HG02840 (cell line): Measurements from ENCODE around the gene ZDHHC11B.
"Not testable (repeated sequence)": the region's sequence is repeated elsewhere in the genome, so short reads cannot be mapped to it uniquely, and the experiment has no call there.

Source experiments
- ATAC-seq: cut with Tn5 transposase; IDR thresholded peaks from one replicate; pipeline ENCODE4 v1.9.1; 2021; ENCODE audit warnings: mild to moderate bottlenecking, moderate library complexity, moderate number of reproducible peaks; ENCODE audit not compliant: unreplicated experiment, low FRiP score

ZDHHC11B gene

DNA sequence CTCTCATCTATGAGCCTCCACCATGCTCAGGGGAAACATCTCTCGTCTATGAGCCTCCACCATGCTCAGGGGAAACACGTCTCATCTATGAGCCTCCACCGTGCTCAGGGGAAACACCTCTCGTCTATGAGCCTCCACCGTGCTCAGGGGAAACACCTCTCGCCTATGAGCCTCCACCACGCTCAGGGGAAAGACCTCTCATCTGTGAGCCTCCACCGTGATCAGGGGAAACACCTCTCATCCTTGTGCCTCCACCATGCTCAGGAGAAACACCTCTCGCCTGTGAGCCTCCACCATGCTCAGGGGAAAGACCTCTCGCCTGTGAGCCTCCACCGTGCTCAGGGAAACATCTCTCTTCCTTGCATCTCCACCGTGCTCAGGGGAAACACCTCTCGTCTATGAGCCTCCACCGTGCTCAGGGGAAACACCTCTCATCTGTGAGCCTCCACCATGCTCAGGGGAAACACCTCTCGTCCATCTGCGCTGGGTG is 30.3 kb downstream of the ZDHHC11B start:
- ATAC-seq: not testable (repeated sequence)

GRCh38 chr5:753567-754142 is 30.9 kb downstream of the ZDHHC11B start:
- not testable (repeated sequence) for ATAC-seq

GRCh38 chr5:752532-753115 is 31.9 kb downstream of the ZDHHC11B start:
- not testable (repeated sequence) for ATAC-seq

DNA sequence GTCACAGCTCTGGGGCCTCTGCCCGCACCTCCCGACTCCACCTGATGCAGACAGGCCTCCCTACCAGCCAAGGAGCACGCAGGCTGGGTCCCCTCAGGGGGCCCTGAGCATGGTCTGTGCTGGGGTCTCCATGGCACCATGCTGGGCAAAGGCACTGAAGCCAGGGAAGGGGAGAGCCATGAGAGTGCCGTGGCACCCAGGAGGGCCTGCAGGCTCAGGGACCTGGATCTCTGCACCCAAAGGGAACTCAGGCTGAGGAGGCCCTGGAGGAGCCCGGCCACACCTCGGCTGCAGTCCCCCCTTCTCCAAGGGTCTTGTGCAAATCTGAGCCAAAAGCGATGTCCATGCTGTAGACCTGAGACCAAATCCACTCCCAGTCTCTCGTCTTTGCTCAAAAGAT is 32.5 kb downstream of the ZDHHC11B start:
- ATAC-seq: not testable (repeated sequence)

DNA sequence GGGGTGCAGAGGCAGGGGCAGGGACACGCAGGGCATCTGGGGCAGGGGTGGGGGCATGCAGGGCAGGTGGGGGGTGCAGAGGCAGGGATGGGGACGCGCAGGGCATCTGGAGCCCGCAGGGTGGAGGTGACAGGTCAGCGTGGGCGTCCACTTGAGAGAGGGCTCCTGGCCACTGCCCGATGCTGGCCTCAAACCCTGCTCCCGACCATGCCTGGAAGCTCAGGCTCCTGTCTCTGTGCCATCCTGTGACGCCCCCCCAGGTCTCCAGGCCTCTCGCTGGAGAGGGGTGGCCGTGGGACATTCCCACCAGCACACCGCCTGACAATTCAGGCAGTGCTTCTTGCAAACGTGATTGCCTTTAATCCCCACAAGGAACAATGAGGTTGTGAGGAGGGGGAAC is 33.0 kb downstream of the ZDHHC11B start:
- ATAC-seq: no peak

DNA sequence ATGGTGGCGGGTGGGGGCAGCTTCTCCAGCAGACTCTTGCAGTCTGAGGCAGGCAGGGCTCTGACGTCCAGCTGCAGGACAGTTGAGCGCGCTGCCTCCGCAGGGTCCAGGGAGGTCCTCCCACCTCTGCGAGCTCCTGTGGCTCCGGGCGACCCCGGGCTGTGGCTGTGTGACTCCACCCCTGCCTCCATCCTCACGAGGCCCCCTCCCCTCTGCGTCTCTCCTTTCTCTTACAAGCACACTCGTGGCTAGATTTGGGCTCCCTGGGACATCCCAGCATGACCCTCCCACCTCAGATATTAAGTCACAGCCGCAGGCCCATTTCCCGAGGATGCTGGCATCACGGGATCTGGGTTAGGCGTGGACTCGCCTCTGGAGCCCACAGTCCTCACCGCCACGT is 34.3 kb downstream of the ZDHHC11B start:
- ATAC-seq: not testable (repeated sequence)

GRCh38 chr5:749101-749670 is 35.3 kb downstream of the ZDHHC11B start:
- ATAC-seq: no peak

DNA sequence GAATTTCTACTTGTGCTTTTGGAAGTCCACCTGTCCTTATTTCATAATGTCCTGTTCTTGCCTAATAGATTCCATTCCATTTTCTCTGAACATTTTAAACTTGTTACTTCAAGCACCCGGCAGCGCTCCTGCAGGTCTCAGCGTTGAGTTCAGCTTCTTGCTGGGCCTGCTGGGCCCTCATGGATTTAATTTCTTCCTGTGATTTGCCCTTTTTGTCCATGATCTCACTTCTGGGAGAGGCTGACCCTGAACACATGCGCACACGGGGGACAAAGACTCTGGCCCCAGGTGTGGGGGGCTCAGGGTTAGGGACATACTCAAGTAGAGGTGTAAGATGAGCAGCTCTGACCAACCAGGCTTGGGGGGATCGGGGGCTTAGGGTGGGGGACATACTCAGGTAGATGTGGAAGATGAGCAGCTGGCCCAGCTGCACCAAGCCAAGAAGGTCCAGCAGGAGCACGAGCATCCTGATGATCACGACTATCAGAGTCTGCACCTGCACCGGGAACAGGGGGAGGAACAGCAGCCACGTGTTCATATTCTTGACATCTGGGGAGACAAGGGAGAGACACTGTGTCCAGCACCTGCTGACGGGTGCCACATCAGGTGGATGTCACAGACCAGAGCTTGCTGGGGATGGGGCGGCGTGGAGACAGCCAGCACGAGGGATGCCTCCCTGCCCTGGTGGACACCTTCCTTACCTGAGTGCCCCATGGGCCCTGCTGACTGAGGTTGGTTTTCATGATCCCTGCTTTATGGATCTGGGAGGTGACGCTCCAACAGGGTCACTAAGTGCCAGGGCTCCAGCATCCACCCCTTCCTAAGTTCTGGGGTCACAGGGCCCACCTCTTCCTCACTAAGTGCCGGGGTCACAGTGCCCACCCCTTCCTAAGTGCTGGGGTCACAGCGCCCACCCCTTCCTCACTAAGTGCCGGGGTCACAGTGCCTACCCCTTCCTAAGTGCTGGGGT is 36.2 kb downstream of the ZDHHC11B start:
- not testable (repeated sequence) for ATAC-seq

- ATAC-seq: not testable (repeated sequence)
These were observed 37.2 kb downstream of the ZDHHC11B start for GRCh38 chr5:747303-747844.

DNA sequence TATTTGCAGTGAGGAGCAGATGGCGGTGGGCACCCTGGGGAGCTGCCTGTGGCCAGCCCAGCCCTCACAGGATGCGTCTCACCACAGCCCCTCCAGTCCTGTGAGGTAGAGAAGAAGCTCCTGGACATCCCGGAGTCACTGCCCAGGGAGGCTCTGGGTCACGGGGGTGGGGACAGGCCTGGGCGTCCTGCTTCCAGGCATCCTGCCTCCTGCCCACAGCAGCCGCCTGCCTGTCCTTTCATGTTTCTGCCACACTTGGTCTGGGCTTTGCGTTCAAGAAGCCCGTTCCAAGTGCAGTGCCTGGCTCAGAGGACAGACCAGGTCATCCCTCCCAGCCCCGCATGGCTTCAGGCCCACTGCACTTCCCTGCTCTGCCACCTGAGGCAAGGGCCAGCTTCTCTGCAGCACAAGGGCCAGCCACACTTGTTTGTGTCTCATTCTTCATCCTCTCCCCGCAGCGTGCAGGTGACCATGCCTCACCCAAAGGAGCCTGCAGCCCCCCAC is 38.2 kb downstream of the ZDHHC11B start:
- no peak for ATAC-seq

DNA sequence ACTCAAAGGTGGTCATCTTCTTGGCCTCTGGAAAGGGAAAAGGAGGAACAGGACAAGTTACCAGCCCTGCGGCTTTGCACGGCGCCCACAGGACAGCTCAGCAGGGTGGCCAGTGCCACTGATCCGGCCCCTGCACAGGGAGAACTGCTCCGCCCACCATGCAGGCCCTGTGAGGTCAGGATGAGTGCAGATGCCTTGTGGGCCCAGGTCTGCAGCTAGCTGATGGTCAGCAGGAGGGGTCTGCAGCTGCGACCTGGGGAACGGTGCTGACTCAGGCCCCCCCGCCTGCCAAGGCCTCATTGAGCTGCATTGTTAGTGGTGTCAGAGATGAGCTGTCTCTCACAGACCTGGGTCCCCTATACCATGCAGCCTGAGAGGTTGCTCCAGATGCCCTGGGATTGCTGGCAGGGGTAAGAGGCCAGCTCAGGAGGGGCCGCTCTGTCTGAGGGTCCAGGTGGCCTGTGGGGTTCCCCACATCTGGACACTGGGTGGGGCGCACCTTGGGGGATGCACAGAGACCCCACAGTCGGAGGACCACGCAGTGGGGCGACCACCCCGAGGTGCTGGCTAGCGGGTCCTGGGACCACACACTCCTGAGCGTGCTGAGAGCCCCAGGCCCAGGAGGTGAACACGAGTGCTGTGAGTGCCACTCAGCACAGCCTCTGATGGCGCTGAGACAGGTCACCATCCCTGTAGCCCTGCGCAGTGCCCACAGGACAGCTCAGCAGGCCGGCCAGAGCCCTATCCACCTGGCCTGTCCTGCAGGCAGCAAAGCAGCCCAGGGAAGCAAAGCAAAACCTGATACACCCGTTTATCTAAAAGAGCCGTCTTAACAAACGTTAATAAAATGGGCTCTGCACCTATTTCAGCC is 39.0 kb downstream of the ZDHHC11B start:
- ATAC-seq: not testable (repeated sequence)

DNA sequence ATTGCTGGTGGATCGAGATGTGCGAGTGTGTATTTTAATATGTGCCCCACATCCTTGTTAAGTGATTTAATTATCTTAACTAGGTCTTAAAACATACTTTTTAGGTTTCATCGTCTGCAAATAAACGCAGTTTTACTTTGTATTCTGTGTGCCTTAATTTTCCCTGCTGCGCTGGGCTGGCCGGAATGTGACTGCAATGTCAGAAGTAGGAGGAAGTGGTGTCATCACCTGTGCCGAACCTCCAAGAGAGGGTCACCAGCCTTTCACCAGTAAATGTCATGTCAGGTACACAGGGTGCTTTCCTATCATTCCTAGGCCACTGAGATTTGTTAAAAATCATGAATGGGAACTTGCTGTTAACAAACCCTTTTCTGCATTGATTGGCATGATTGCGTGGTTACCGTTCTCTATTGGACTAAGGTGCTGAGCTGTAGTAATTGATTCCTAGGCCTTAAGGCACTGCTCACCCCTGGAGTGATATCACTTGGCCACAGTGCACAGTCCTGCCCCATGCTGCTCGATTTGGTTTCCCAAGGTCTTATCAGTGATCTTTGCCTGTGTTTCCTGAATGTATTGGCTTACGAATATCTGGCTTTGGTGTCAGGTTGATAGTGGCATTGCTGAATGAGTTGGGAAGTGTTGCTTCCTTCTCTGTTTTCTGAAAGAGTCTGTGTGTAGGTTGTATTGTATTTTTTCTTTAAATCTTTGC is 40.7 kb downstream of the ZDHHC11B start:
- not testable (repeated sequence) for ATAC-seq

- ATAC-seq: not testable (repeated sequence)
These were observed 42.3 kb downstream of the ZDHHC11B start for GRCh38 chr5:742276-742675.

- ATAC-seq: not testable (repeated sequence)
These were observed 50.4 kb downstream of the ZDHHC11B start for GRCh38 chr5:734145-734544.

DNA sequence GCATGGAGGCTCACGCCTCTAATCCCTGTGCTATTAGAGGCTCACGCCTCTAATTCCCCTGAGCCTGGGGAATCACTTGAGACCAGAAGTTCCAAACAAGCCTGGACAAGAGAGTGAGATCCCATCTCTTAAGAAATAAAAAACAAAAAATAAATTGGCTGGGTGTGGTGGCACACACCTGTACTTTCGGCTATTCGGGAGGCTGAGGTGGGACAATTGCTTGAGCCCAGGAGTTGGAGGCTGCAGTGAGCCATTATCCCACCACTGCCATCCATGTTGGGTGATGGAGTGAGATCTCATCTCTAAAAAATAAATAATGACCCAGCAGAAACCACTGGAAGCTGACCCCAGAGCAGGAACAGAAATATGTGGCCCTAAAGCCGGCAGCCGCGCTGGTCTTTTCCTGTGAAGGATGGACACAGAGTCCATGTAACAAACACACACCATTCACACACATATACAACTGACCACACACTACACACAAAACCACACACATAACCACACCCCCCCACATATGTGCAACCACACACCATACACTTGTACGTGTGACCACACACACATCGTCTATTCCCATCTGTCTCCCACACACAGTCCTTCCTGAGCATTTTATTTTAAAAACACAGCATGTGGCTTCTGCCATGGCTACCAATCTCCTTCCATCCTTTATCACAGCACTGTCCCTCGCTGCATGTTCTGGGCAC is 51.6 kb downstream of the ZDHHC11B start:
- ATAC-seq: not testable (repeated sequence)

DNA sequence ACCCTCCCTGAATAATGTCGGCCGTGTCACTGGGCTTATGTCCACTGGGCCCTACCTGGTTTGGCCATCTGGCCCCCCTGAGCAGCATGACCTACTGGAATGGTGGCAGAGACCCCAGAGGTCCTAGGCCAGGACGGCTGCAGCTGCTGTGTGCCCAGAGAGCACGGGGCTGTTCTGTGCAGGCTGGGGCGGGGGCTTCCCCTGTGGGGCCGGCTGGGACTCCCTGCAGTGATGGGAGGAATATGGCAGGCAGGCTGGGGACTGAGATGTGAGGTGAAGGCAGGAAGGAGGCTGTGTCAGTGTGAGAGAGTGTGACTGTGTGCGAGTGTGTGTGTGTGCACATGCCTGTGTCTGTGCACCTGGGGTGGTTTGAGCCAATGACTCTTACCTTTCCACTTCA is 55.3 kb downstream of the ZDHHC11B start:
- not testable (repeated sequence) for ATAC-seq

- ATAC-seq: not testable (repeated sequence)
These were observed 57.4 kb downstream of the ZDHHC11B start for GRCh38 chr5:727087-727486.

DNA sequence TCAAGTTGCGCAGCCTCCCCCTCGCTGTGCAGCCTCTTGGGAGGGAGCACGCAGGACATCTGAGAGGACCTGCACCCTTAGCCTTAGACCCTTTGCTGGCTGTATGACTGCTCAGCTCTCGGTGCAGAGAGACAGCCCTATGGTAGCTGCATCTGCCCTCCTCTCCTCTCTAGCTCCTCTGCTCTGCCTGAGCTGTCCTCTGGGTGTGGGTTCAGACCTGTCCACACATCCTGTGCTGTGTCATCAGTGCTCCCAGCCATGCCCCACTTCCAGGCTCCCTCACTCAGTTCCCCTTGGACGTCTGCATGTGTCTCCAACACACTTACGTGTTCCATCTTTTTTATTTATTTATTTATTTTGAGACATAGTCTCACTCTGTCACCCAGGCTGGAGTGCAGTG is 60.7 kb downstream of the ZDHHC11B start:
- not testable (repeated sequence) for ATAC-seq
